CD8-positive, alpha-beta memory T cell (primary cell): ENCODE measurements around the gene ARHGEF6. TPM values are rescaled to one million over a fixed set of nuclear protein-coding genes. Genes with fewer than 3 reads are reported as not detected.
"Not testable (repeated sequence)": the region's sequence is repeated elsewhere in the genome, so short reads cannot be mapped to it uniquely, and the experiment has no call there.

Experiments
- CTCF ChIA-PET: fragments of 350-600 bp; sonication (Branson Sonifier 250); formaldehyde crosslinking; loops from one replicate; lab custom pipeline; 2021; ENCODE audit warnings: antibody characterized with exemption; lab: Charles Lee
- POLR2A ChIA-PET: fragments of 350-600 bp; sonication (Branson Sonifier 250); formaldehyde crosslinking; loops from one replicate; lab custom pipeline; 2021; ENCODE audit warnings: antibody characterized with exemption; lab: Charles Lee
- DNase-seq, 5 donors: peaks; one replicate each; pipeline versions ENCODE4 v3.0.0 to v3.0.0-alpha.2; 2020 to 2022; ENCODE audit warnings: mixed read lengths in 1 of 5
- H3K27ac ChIP-seq: one replicate; pipeline ENCODE4 v1.7.0; 2013; ENCODE audit warnings: low read depth, mild to moderate bottlenecking, low read length, moderate library complexity
- H3K27me3 ChIP-seq: 2 replicates; pipeline ENCODE4 v1.7.0; 2013; ENCODE audit warnings: low read length, mild to moderate bottlenecking; ENCODE audit not compliant: insufficient read depth, poor library complexity, severe bottlenecking
- H3K36me3 ChIP-seq: 2 replicates; pipeline ENCODE4 v1.7.0; 2013; ENCODE audit warnings: mild to moderate bottlenecking, low read length, moderate library complexity; ENCODE audit not compliant: insufficient read depth
- H3K4me1 ChIP-seq: 2 replicates; pipeline ENCODE4 v1.7.0; 2013; ENCODE audit warnings: mild to moderate bottlenecking, low read length, moderate library complexity; ENCODE audit not compliant: insufficient read depth
- H3K4me3 ChIP-seq: 2 replicates; pipeline ENCODE4 v1.7.0; 2013; ENCODE audit warnings: mild to moderate bottlenecking, low read length
- H3K9me3 ChIP-seq: 2 replicates; pipeline ENCODE4 v1.7.0; 2013; ENCODE audit warnings: mild to moderate bottlenecking, low read length
- H3K27ac Mint-ChIP-seq, 8 donors: one replicate each; pipeline ENCODE4 v1.8.0; 2020 to 2021; ENCODE audit warnings: mixed read lengths in 8 of 8, mild to moderate bottlenecking in 6 of 8, inconsistent platforms in 3 of 8, moderate library complexity in 3 of 8
- H3K27me3 Mint-ChIP-seq, 2 donors: one replicate each; pipeline ENCODE4 v1.8.0; 2020 to 2021; ENCODE audit warnings: mixed read lengths in 2 of 2, mild to moderate bottlenecking in 1 of 2, moderate library complexity in 1 of 2
- H3K36me3 Mint-ChIP-seq, 3 donors: one replicate each; pipeline ENCODE4 v1.8.0; 2020 to 2021; ENCODE audit warnings: mixed read lengths in 3 of 3, inconsistent platforms in 1 of 3, mild to moderate bottlenecking in 1 of 3
- H3K4me1 Mint-ChIP-seq, 3 donors: one replicate each; pipeline ENCODE4 v1.8.0; 2020 to 2021; ENCODE audit warnings: mixed read lengths in 3 of 3, inconsistent platforms in 1 of 3, mild to moderate bottlenecking in 1 of 3
- H3K4me3 Mint-ChIP-seq, 7 donors: one replicate each; pipeline ENCODE4 v1.8.0; 2020 to 2021; ENCODE audit warnings: mixed read lengths in 7 of 7, mild to moderate bottlenecking in 6 of 7, moderate library complexity in 4 of 7, inconsistent platforms in 2 of 7
- H3K9me3 Mint-ChIP-seq, 5 donors: one replicate each; pipeline ENCODE4 v1.8.0; 2020 to 2022; ENCODE audit warnings: mixed read lengths in 5 of 5, mild to moderate bottlenecking in 3 of 5, moderate library complexity in 2 of 5, inconsistent platforms in 1 of 5
- polyA plus RNA-seq: library from polyadenylated mRNA; unstranded; fragments of 300-500 nt; fragmentation: Illumina TruSeq; gene quantifications from one replicate; pipeline ENCODE4 v1.2.3, GENCODE V29; 2021
- total RNA-seq, 2 experiments: library from RNA; stranded (reverse); gene quantifications; one replicate each; pipeline ENCODE4 v1.2.3, GENCODE V29; 2021

Gene ARHGEF6
- total and polyA plus RNA-seq, 3 experiments from 2014 or later: 25.6 to 60.7 (median 27.0) TPM

DNA sequence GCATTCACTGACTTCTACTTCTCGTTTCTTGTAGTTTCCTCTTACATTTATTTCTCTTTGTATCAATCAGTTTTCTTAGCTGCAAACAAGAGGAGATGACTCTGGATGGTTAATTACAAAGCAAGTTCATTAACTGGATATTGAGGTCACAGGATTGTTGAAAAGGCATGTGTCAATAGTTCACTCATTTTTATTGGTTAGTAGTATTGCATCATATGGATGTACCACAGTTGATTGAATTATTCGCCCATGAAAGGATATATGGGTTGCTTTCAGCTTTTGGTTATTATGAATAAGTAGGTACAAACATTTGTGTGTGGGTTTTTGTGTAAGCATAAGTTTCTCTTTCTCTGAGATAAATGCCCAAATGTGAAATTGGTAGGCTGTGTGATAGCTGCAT lies 21.8 kb upstream of the ARHGEF6 start:
- H3K27ac ChIP-seq: no peak overlapping the region
- Mint-ChIP-seq H3K4me3 (no peak overlapping the region), H3K4me1 (peaks cover 6 to 8% (median 8%) of the 10 kb centered on the region in 3 donors), H3K27ac (no peak overlapping the region), H3K36me3 (peaks cover 0 to 2% (median 0%) of the 10 kb centered on the region in 3 donors), H3K27me3 (peaks cover 0 to 4% of the 10 kb centered on the region in 2 donors), H3K9me3 (peaks cover 0 to 2% (median 0%) of the 10 kb centered on the region in 5 donors)
- H3K9me3 ChIP-seq: no peaks in the 10 kb centered on the region
- ChIA-PET CTCF (no interaction called here), POLR2A (no interaction called here)
- no peaks in the 10 kb centered on the region for H3K27me3 ChIP-seq
- H3K4me3 ChIP-seq: no peak overlapping the region
- no peaks in the 10 kb centered on the region for H3K36me3 ChIP-seq
- peaks cover 7% of the 10 kb centered on the region for H3K4me1 ChIP-seq
- DNase-seq: no peak

DNA sequence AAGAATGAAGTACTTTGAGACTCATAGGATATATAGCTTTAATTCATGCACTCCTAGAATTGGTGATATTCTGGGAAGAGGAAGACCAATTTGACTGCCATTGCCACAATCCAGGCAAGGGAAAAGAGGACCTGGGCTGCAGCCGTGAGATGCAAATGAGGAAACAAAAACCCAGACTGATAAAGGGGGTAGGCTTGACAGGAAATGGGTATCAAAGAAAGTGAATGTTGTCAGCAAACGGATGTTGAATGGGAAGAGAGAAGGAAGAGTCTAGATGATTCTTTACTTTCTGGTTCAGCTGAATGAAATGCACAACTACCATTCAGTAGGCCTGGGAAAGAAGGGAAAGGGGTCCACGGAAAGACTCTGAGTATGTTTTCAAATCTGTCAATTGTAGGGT lies 17.1 kb upstream of the ARHGEF6 start:
- Histone ChIP-seq H3K9me3 (no peaks in the 10 kb centered on the region), H3K4me3 (no peak overlapping the region), H3K36me3 (no peaks in the 10 kb centered on the region), H3K4me1 (peaks cover 7% of the 10 kb centered on the region), H3K27me3 (no peaks in the 10 kb centered on the region), H3K27ac (no peak overlapping the region)
- no peaks in the 10 kb centered on the region for H3K27me3 Mint-ChIP-seq
- POLR2A ChIA-PET: no interaction called here
- H3K9me3 Mint-ChIP-seq: peaks cover 0 to 6% (median 0%) of the 10 kb centered on the region in 5 donors
- H3K27ac Mint-ChIP-seq: no peak overlapping the region
- H3K4me3 Mint-ChIP-seq: no peak overlapping the region
- CTCF ChIA-PET: no interaction called here
- peaks cover 6 to 9% (median 8%) of the 10 kb centered on the region in 3 donors for H3K4me1 Mint-ChIP-seq
- peaks cover 0 to 1% (median 0%) of the 10 kb centered on the region in 3 donors for H3K36me3 Mint-ChIP-seq
- no peak for DNase-seq

DNA sequence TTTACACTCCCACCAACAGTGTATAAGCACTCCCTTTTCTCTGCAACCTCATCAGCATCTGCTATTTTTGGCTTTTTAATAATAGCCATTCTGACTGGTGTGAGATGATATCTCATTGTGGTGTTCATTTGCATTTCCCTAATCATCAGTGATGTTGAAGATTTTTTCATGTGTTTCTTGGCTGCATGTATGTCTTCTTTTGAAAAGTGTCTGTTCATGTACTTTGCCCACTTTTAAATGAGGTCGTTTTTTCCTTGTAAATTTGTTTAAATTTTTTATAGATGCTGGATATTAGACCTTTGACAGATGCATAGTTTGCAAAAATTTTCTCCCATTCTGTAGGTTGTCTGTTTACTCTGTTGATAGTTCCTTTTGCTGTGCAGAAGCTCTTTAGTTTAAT lies 14.4 kb upstream of the ARHGEF6 start:
- H3K27ac ChIP-seq, H3K4me1 Mint-ChIP-seq, H3K9me3 ChIP-seq, H3K4me3 Mint-ChIP-seq, H3K9me3 Mint-ChIP-seq, H3K36me3 Mint-ChIP-seq, H3K27me3 ChIP-seq, H3K27ac Mint-ChIP-seq, CTCF ChIA-PET, H3K4me1 ChIP-seq, H3K36me3 ChIP-seq, H3K4me3 ChIP-seq, POLR2A ChIA-PET, H3K27me3 Mint-ChIP-seq, DNase-seq: not testable (repeated sequence)

DNA sequence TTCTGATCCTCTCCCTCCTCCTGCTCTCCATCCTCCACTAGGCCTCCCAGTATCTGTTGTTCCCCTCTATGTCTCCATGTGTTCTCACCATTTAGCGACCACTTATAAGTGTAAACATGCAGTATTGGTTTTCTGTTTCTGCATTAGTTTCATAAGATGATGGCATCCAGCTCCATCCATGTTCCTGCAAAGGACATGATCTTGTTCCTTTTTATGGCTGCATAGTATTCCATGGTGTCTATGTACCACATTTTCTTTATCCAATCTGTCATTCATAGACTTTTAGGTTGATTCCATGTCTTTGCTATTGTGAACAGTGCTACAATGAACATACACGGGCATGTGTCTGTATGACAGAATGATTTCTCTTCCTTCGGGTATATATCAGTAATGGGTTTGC lies 13.9 kb upstream of the ARHGEF6 start:
- H3K36me3 ChIP-seq, H3K36me3 Mint-ChIP-seq, DNase-seq, POLR2A ChIA-PET, H3K4me3 Mint-ChIP-seq, H3K4me1 ChIP-seq, H3K4me1 Mint-ChIP-seq, H3K27ac ChIP-seq, H3K9me3 Mint-ChIP-seq, H3K27me3 ChIP-seq, H3K4me3 ChIP-seq, H3K27me3 Mint-ChIP-seq, CTCF ChIA-PET, H3K9me3 ChIP-seq: not testable (repeated sequence)
- H3K27ac Mint-ChIP-seq: peak overlapping the region in 1 of 8 donors; percentile 45

DNA sequence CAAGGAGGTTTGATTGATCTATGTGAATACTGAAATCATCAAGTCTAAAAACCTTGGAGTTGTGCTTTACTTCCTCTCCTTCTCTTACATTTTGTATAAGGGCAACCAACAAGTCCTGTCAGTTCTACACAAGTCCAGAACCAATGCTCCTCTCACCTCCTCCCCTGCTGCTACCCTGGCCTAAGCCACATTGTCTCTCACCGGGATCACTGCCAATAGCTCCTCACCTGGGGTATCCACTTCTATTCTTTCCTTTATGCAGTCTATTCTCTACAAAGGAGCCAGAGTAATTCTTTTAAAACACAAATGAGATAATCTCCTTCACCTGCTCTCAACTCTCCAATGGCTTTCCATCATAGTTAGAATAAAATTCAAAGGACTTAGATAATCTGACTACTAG lies 13.3 kb upstream of the ARHGEF6 start:
- Mint-ChIP-seq H3K9me3 (peaks cover 0 to 7% (median 0%) of the 10 kb centered on the region in 5 donors), H3K4me1 (peaks cover 6 to 9% (median 8%) of the 10 kb centered on the region in 3 donors), H3K4me3 (no peak overlapping the region), H3K36me3 (peaks cover 0 to 1% (median 0%) of the 10 kb centered on the region in 3 donors), H3K27me3 (no peaks in the 10 kb centered on the region), H3K27ac (no peak overlapping the region)
- POLR2A ChIA-PET: no interaction called here
- DNase-seq: no peak
- CTCF ChIA-PET: no interaction called here
- H3K9me3 ChIP-seq: no peaks in the 10 kb centered on the region
- H3K36me3 ChIP-seq: no peaks in the 10 kb centered on the region
- H3K4me1 ChIP-seq: peaks cover 7% of the 10 kb centered on the region
- H3K27ac ChIP-seq: no peak overlapping the region
- H3K27me3 ChIP-seq: no peaks in the 10 kb centered on the region
- no peak overlapping the region for H3K4me3 ChIP-seq

DNA sequence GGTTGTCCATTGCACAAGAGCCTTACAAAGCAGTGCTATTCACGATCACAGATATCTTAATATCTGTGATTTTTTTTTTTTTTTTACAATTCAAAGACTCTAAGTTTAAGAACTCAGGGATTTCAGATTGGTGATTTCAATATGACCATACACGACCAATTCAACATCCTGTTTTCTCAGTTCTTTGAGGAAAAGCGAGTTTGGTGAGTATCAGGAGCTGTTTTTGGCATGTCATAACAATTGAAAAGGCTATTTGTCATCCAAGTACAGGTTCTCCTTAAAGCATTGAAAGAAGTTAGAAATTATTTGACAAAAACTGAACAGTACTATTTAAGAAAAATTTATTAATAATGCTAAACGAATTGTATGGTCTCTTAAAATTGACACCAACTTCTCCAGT lies 9.1 kb upstream of the ARHGEF6 start:
- Mint-ChIP-seq H3K4me3 (no peak overlapping the region), H3K27ac (no peak overlapping the region), H3K4me1 (no peaks in the 10 kb centered on the region), H3K36me3 (no peaks in the 10 kb centered on the region), H3K9me3 (peaks cover 0 to 5% (median 0%) of the 10 kb centered on the region in 5 donors), H3K27me3 (no peaks in the 10 kb centered on the region)
- POLR2A ChIA-PET: no interaction called here
- H3K27me3 ChIP-seq: no peaks in the 10 kb centered on the region
- H3K4me1 ChIP-seq: no peaks in the 10 kb centered on the region
- no peaks in the 10 kb centered on the region for H3K9me3 ChIP-seq
- no peaks in the 10 kb centered on the region for H3K36me3 ChIP-seq
- H3K4me3 ChIP-seq: no peak overlapping the region
- no peak overlapping the region for H3K27ac ChIP-seq
- no peak for DNase-seq
- CTCF ChIA-PET: no interaction called here

DNA sequence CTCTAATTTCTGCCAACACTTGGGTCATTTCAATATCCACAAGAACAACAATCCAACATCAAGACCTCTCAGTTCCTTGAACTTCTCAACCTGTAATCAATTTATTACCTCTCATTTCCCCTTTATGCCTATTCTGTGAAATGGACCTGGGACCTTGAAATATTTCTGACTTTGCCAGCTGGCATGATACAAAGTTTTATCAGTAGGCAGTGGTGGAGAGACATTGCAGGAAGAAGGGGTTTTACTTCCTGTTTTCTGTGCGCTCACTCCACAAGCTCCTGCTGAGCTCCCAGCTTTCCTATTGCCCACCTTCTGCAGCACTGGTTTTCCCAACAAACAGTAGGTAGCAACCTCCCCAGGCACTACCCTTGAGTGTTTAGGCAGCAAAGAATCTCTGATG lies 3.5 kb upstream of the ARHGEF6 start:
- ChIA-PET POLR2A (interaction anchor here (1.1 kb wide), 1 partner anchor 96 kb away, joined by 4 read pairs; the partner anchor contains the start of gene RBMX), CTCF (no interaction called here)
- peaks cover 28% of the 10 kb centered on the region for H3K4me1 ChIP-seq
- H3K36me3 ChIP-seq: no peaks in the 10 kb centered on the region
- Mint-ChIP-seq H3K36me3 (peaks cover 0 to 8% (median 0%) of the 10 kb centered on the region in 3 donors), H3K27ac (peak overlapping the region in 1 of 8 donors; percentile 64), H3K4me3 (peak overlapping the region in 3 of 7 donors; percentile 9 to 30 (median 17)), H3K27me3 (no peaks in the 10 kb centered on the region), H3K9me3 (no peaks in the 10 kb centered on the region), H3K4me1 (peaks cover 26 to 41% (median 40%) of the 10 kb centered on the region in 3 donors)
- no peaks in the 10 kb centered on the region for H3K9me3 ChIP-seq
- no peak overlapping the region for H3K4me3 ChIP-seq
- H3K27ac ChIP-seq: no peak overlapping the region
- no peak for DNase-seq
- H3K27me3 ChIP-seq: no peaks in the 10 kb centered on the region

DNA sequence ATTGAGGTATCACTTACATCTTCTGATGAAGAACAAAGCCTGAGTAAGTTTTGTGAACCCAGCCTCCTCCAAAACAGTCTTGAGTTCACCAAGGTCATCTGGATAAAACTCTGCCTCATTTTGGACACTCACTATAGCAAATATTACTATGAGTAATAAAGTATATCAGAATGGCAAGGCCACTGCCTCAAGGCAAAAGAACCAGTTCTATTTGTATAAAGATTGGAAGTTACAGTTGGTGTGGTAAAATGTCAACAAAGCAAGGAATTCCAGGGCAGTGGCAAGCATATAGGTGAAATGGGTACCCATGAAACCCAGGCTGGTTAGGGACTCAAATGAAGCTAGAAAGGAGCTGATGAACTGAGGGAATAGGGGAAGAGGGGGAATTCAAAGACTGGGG lies 2.4 kb upstream of the ARHGEF6 start:
- Histone ChIP-seq H3K36me3 (no peaks in the 10 kb centered on the region), H3K27ac (no peak overlapping the region), H3K4me3 (no peak overlapping the region), H3K9me3 (no peaks in the 10 kb centered on the region), H3K27me3 (no peaks in the 10 kb centered on the region), H3K4me1 (peaks cover 35% of the 10 kb centered on the region)
- Mint-ChIP-seq H3K36me3 (peaks cover 0 to 8% (median 0%) of the 10 kb centered on the region in 3 donors), H3K4me3 (peak overlapping the region in 1 of 7 donors; percentile 20), H3K27ac (peak overlapping the region in 3 of 8 donors; percentile 25 to 96 (median 70)), H3K27me3 (no peaks in the 10 kb centered on the region), H3K9me3 (no peaks in the 10 kb centered on the region), H3K4me1 (peaks cover 26 to 52% (median 45%) of the 10 kb centered on the region in 3 donors)
- no peak for DNase-seq
- ChIA-PET CTCF (no interaction called here), POLR2A (no interaction called here)
